Jurkat, Clone E6-1 (cell line): Measurements from ENCODE around the gene UCK2.

Source experiments
- DNase-seq: peaks from one replicate; pipeline ENCODE4 v3.0.0-alpha.2; 2011; ENCODE audit warnings: low read depth, low spot score
- H3K4me3 ChIP-seq: 2 replicates; pipeline ENCODE4 v1.5.1; 2011; ENCODE audit warnings: mild to moderate bottlenecking, low read length, control low read depth, moderate library complexity

The UCK2 gene

DNA sequence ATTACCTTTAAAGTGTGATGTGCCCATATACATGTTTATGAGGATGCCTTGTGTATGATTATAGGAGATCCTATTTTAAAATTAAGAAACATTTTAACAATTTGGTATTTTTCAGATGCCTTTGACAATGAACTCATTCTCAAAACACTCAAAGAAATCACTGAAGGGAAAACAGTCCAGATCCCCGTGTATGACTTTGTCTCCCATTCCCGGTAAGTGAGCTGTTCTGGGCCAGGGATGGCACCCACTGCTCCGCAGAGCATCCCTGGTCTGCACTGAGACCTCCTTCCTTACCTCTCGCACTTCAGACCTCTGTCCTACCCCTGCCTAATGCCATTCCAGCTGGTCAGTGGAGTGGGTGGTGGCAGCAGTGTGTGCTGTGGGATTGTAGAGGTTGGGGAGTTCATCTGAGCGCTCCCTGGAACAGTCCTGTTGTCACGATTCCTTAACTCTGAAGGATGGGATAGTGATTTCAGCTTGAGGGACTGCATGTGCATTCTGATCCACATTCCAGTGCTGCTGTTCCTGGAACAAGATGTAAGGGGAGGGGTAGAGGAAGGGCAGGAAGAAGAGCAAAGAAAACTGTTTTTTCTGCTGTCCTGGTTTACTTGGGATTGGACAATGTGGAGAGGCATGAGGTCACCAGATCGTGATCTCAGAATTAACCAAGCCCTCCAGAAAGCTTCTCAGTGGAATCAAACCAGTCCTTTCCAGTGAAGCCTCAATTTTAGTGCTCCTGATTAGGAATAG, 63.9 kb downstream of the UCK2 start:
- DNase-seq, result no peak
- H3K4me3 ChIP-seq, result no peak overlapping the region

DNA sequence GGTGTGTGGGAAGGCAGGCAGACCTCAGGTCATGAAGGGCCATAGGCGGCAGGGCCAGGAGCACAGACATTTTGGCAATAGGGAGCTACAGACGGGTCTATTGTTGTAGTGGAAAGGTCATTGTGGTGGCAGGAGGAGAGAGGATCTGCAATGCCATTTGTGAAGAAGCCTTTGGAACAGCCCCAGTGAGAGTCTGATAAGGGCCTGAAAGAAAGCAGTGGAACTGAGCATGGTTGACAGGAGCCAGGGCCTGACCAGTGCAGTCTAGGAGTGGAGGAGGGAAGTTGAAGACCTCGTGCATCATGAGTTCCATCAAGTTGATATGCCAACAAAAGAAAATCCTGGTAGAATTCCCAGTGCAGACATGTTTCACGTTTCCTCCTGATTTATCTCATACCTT, 65.5 kb downstream of the UCK2 start:
- no peak for DNase-seq
- no peak overlapping the region for H3K4me3 ChIP-seq

DNA sequence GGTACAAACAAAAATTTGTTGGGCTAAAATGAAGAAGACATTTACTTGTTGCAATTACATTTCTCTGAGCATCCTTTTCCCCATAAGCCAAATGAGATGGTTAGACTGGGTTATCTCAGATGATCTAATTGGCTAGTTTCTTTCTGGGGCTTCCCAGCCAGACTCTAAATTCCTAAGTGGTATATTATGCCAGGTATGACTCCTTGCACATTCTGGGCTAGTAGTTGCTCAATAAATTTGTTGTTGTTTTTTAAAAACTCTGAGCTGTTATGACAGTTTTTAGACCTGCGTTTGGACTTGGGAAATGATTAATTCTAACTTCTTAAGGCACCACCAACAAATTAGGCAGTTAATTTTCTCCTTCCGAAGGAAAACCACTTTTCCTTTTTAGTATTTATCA, 66.1 kb downstream of the UCK2 start:
- no peak for DNase-seq
- no peak overlapping the region for H3K4me3 ChIP-seq

DNA sequence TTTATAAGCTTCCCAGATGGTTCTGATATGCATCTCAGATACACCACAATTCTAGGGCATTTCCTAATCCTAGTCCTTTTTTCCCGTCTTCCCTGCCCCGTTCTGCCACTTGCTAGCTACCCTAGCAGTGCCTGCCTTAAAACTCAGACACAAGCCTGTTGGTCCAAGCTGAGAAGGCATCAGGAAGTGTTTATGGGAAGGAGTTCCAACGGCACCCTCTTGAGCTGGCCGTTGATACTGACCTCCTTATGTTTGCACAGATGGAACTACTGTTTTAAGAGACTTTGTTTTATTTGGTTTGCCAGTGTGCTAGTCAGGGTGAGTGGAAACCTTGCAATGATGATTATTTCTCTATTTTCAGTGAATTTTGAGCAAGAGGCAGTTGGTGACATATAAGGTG, 67.2 kb downstream of the UCK2 start:
- H3K4me3 ChIP-seq, result no peak overlapping the region
- DNase-seq, result no peak

DNA sequence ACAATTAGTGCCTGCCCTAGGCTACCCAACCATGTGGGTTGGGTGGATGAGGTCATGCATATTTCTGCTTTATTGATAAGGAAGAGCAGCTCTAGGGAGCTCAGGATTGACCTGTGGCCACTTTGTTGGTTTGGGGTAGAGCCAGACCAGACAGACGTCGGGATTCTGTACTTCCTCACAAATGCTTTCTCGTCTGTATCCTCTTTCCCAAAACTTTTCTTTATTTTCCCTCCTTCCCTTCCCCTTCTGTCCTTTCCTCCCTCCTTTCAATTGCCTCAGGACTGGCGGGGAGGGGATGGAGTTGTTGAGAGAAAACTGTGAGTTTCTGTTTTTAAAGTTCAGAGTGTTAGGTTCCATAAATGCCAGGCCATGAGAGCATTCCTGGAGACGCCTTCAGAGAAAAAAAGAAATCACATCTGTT, 68.0 kb downstream of the UCK2 start:
- no peak for DNase-seq
- no peak overlapping the region for H3K4me3 ChIP-seq

DNA sequence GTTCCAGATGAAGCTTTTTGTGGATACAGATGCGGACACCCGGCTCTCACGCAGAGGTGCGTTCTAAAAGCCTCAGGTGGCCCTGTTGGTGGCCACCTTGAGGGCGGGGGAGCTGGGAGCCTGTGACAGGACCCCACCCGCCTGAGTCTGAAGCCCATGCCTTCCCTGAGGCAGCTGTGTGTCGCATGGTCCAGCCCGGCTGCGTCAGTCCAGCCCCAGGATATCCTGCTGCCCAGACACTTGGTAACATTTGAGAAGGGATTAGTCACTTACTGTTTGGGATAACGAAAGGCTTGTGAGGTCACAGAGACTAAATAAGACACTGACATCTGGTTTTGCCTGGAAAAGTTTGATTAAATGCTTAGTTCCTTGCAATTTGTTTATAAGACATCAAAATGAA, 68.9 kb downstream of the UCK2 start:
- no peak overlapping the region for H3K4me3 ChIP-seq
- DNase-seq, result no peak

DNA sequence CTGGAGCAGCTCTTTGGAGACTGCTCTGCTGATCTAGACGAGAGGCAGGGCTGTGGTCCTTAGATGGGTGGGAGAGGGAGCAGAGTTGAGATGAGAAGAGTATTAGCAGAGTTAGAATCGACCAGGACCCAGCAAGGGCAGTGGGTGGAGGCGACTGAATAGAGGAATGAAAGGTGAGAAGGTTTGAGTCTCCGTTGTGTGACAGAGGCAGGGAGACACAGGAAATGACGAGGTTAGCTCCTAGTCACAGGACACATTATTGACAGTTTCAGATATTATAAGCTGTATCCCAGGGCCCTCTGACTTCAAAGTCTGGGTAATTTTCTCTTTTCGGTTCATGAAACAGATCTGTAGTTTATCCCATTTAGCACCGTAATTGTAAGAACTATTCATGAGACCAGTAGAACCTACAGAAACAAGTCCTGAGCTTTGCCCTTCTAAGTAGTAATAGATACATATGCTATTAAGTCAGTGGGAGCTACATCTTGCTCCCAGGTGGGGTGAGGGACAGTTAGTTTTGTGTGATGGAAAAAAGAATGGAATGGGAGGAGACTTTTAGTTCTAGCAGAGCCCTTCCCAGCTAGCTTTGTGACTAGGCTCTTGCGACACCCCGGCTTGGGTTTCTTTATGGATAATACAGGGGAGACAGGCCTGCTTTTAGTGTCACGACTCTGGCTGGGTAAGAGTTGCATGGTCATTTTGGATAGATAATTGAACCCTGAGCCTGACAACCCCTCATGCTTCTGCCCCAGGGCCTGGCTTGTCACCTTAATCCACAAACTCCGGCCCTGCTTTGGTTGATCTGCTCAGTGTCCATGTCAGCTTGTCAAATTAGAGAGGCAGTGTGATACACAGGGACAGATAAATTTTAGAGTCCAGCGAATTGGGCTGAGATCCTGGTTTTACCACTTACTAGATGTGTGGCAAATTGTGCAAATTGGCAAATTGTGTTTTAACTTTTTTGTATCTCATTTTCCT, 70.2 kb downstream of the UCK2 start:
- DNase-seq, result no peak
- no peak overlapping the region for H3K4me3 ChIP-seq

DNA sequence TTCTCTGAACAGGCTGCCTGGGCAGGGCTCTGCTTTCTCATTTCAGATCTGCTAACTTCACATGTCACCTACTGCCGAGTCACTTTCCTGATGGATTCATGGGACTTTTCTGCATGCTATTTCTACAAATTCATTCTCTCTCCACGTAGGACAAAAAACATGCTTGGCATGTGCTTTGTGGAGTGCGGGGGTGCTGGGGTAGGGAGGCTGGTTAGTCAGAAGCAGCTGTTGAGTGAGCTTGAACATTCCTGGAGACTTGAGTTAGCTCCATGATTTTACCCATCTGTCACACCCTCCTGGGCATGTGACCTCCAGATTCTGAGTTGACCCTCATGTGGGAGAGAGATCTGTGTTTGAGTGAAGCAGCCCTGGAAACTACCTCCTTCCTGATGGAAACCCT, 71.4 kb downstream of the UCK2 start:
- DNase-seq, result no peak
- no peak overlapping the region for H3K4me3 ChIP-seq

DNA sequence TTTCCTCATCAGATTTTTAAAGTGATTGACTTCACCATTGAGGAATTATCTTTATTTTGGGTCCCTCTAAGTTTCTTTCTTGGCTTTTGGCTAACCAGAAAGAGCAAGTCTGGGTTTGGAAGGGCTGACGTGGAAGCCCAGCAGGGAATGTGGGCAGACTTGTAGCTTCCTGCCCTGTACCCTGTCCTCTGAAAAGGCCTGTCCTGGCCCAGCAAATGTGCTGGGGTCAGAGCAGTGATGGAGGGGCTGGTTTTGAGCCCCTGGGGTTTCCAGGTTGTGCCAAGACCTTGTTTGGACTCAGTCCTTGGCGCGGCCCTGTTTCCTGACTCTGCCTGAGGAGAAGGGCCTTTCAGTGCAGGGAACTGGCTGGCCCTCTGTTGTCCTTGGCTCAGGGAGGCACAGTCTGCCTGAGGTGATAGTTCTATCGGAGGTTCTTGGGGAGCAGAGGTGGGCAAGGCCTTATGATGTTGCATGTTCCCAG, 72.1 kb downstream of the UCK2 start:
- no peak for DNase-seq
- H3K4me3 ChIP-seq, result no peak overlapping the region

DNA sequence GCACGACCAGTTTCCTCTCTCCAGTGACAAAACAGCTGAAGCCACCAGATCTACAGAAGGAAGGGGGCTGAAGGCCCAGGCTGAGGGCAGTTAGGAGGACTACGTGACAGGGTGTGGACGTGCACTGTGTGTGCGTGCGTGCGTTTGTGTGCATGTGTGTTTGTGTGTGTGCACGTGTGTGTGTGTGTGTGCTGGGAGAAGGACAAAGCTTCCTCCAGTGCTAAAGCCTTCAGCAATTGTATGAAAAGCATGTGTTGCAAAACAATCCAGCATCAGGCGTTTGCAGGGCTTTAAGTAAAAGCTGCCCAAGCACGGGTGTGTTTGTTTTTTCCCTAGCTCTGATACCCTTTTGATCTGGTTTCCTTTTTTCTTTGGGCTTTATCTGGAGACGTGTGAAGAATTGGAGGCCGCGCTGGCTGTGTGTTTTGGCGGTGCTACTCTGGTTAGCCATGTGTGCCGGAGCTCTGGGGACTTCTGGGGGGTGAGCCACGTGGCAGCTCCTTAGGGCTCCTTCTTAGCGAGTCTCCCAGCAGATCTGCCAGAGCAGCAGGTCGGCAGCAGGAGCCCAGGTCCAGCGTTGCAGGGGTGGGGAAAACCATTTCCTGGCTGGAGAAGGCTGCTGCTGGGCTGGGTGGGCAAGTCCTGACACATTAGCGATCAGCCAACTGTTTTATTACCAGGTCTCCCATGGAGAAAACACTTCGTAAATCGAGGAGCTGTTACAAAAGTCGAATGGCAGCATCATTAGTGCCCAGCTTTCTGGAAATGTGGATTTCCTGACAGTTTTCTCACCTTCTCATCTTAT, 73.4 kb downstream of the UCK2 start:
- DNase-seq, result peak; percentile 37
- no peak overlapping the region for H3K4me3 ChIP-seq

DNA sequence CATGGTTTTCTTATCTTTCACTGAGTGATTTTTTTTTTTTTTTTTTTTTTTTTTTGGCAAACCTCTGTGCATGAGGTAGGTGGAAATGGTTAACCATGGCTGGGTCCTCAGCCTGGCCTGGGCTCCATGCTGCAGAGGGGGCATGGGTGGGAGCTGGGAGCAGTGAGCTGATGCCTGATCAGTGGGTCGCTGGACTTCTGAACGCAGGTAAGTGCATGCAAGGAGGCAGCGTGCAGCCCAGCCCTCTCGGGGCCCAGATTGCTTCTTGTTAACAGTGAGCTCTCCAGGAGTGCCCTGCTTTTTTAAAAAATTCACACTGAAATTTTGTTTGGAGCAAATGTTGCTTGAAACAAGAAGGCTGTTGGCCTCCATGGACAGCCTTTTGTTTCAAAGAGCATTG, 75.2 kb downstream of the UCK2 start:
- no peak for DNase-seq
- no peak overlapping the region for H3K4me3 ChIP-seq

DNA sequence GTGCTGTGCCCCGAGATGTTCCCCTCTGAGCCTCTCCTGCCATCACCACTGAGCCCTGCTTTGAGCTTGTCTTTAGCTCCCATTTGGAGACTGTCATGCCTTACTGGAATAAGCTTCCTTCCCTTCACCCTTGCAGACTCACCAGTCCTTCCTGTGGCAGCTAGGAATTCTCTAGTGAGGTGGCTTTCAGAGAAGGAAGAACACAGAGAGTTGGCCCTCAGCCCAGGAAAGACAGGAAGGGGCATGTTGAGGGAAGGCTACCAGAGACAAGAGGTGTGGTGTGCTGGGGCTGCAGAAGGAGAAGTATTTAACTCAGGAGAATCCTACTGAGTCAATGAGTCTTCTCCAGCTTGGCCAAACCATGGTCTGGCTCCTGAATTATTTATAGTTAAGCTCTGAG, 76.3 kb downstream of the UCK2 start:
- no peak for DNase-seq
- H3K4me3 ChIP-seq, result no peak overlapping the region

DNA sequence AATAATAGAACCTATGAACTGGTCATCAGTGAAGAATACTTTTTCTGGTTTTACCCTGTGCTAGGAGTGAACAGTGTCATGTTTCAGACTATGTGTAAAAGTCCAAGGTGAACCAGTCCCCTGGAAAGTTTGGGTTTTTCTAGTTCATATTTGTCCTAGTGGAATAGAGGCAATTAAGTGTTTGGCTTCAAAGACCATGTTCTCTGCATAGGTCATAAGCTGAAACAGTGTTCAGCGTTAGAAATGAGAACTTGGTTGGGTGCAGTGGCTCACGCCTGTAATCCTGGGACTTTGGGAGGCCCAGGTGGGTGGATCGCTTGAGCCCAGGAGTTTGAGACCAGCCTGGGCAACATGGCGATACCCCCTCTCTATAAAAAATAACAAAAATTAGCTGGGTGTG, 77.5 kb downstream of the UCK2 start:
- no peak for DNase-seq
- H3K4me3 ChIP-seq, result no peak overlapping the region

DNA sequence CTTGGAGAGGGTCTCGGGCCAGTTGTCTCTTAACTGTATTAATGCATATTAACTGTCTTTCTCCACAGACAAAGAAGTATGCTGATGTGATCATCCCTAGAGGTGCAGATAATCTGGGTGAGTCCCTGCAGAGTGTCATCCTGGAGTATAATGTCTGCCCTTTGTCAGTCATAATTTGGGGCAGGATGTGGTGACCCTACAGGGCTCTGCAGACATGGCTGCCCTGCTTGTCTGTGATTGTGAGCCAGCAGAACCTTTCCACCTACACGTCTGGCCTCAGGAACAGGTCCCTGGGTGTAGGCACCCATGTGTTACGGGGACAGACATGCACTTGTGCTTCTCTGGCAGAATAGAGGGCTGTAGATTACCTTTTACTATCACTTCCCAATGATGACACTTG, 78.4 kb downstream of the UCK2 start:
- H3K4me3 ChIP-seq, result no peak overlapping the region
- DNase-seq, result no peak

DNA sequence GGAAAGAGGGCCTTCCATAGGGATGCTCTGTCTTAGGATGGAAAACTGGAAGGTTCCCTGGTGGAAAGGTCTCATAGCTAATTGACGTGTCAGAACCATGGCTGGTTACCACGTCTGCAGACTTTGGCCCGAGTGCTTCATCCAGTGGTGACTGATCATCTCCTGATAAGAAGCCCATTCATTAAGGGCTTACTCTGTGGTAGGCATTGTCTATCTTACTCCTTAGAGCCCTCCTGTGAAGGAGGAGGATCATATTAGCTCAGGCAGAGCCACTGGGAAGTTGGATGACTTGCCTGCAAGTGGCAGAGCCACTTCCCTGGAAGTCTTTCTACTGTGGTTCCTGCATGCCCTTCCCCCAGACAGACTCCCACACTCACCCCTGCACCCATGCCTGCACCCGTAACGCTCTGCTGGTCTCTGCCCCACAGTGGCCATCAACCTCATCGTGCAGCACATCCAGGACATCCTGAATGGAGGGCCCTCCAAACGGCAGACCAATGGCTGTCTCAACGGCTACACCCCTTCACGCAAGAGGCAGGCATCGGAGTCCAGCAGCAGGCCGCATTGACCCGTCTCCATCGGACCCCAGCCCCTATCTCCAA, 79.9 kb downstream of the UCK2 start:
- no peak overlapping the region for H3K4me3 ChIP-seq
- DNase-seq, result no peak

DNA sequence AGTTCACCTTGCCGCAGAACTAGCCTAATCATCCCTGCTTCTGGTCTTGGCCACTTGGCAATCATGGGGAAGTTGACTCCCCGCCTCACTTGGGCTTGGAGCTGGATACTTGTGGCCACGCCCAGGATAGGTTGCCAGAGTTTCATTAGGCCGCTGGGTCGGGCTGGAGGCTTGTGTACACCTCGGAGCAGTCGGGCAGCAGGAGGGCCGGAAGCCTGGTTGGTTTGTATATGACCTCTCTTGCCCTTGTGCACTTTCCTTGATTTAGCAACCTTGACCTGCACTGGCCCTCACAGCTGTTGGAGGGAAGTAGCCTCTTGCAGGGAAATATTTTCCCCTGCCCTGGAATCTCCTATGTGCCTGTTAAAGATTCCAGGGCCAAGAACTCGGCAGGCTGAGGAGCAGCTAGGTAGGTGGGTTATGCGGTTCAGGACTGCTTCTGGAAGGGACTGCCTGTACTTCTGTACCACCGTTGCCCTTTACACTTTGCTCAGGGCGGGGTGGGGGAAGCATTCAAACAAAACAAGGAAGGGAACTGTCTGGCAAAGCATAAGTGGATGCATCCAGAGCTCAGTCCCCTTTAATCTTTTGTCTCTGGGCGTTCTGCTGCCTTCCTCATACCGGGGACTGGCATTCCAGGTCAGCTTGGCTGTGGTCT, 83.5 kb downstream of the UCK2 start:
- DNase-seq, result no peak
- H3K4me3 ChIP-seq, result no peak overlapping the region

DNA sequence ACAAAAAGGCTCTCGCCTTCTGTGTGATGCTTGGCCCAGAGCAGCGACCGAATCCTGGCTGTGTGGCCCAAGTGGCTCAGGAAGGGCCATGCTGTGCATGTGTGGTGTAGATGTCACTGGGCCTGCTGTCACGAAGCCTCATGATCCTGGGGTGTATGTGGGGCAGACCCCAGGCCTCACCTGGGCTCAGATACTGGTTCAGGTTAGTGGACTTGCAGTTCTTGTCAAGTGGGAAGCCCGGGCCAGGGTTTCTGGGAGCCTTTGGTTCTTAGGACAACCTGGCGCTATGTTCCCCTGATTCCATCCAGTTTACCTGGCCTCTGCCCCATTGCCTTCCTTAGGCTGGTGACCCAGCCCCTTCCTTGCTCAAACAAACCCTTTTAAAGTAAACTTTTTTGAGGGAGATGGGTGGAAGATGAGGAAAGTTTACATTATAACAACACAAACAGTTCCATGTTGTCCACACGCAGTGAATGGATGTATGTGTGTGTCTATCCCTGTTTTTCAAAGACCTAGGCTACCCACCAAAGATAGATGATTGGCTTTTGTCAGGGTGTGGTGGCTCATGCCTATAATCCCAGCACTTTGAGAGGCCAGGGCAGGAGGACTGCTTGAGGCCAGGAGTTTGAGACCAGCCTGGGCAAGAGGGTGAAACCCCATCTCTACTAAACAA, 84.3 kb downstream of the UCK2 start:
- H3K4me3 ChIP-seq, result no peak overlapping the region
- DNase-seq, result no peak

DNA sequence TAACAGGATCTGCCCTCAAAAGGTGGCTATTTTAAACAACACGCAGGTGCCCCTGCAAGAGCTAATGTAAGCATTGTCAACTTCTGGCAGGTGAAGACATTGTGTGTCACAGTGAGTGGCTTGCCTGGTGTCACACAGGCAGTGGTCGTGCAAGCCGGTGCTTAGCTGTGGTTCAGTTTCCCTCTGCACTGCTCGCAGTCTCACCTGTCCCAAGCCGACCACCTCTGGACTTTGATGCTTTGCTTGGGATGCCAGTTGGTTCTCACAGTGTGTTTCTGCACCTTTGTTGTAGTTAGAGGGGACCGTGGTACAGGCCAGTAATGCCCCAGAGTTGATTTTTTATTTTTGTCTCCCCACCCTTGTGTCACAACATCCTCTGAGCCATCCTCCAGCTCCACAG, 85.2 kb downstream of the UCK2 start:
- no peak for DNase-seq

More for the DNA sequence above, 85.2 kb downstream of the UCK2 start:
- no peak overlapping the region for H3K4me3 ChIP-seq
